HG03039 (cell line): ENCODE measurements around the gene USP6NL.
A peak's percentile ranks its signal among the peaks of the same experiment; 100 is the strongest.

ENCODE experiments used
- ATAC-seq: cut with Tn5 transposase; IDR thresholded peaks from one replicate; pipeline ENCODE4 v1.9.1; 2021; ENCODE audit warnings: mild to moderate bottlenecking, moderate library complexity; ENCODE audit not compliant: unreplicated experiment

Gene USP6NL

DNA sequence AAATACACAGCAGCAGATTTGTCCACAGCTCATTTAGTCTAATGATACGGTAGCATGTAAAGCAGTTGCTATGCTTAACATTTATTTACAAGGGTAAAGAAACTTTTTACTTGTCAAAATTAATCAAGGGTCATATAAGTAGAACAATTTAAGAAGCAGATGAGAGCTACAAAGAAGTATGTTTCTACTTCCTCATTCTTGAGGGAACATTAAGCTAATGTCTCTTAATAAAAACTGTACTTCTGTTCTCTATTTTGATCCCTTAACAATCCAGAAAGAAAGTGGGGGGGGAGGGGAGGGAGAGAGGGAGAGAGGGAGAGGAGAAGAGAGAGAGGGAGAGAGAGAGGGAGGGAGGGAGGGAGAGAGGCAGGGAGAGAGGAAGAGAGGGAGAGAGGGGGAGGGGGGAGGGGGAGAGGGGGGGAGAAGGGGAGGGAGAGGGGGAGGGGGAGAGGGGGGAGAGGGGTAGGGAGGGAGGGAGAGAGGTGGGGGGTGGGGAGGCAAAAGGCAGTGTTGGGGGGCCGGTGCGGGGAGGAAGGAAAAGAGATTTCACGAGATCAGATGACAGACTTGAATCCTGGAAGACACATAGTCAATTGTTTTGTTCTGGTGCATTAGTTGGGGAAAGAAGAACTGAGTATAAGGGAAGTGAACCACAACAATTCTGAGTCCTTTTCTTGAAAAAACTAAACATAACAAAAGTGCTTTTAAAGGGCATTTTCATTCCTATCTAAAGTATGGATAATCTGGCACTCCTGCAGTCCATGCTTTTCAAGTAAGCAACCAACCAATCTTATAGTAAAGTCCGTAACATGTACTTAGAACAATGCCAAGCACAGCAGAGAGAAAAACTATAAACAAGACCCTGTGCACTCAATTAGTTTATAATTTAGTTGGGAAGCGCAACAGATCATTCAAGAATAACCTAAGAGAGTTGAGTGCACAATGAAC is 128.0 kb downstream of the USP6NL start:
- no peak for ATAC-seq

- no peak for ATAC-seq
Measured at GRCh38 chr10:11482306-11482705, 129.1 kb downstream of the USP6NL start.

GRCh38 chr10:11480687-11481086 is 130.8 kb downstream of the USP6NL start:
- no peak for ATAC-seq

- no peak for ATAC-seq
Measured at GRCh38 chr10:11479300-11479699, 132.2 kb downstream of the USP6NL start.

DNA sequence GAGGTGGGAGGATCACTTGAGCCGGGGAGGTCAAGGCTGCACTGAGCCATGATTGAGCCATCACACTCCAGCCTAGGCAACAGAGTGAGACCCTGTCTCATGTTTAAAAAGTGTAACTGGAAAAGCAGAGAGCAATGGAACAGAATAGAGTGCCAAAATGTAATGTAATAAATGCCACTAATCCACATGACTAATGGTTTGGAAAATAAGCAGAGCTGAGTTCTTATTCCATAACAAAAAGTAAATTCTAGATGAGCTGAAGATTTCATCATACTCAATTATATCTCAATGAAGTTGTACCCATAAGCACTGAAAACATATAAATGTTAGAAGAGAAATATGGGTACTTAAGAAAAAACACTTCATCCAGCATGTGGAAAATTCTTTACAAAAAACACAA is 132.6 kb downstream of the USP6NL start:
- ATAC-seq: no peak

DNA sequence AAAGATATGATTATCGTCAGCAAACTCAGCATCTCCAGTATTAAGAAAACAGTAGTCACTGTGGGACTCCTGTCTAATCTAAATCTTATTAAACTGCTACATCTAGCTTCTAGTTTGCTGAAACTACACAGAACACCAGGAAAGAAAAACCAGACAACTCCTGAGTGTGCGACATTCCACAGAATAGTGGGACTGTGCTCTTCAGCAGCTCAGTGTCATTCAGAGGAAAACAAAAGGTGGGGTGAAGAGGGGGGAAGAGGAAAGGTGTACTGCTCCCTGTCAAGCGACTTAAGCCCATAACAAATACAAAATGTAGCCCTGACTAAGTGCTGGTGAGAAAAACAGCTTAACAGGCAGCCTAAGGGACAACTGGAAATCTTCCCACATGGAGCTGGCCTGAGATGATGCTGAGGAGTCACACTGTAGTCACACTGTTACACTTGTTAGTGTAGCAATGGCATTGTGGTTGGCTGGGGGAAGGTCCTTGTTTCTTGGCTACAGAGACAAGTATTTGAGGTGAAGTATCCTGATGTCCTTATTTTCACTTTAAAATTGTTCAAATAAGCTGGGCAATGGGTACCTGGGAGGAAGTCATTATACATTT is 135.5 kb downstream of the USP6NL start:
- ATAC-seq: no peak

DNA sequence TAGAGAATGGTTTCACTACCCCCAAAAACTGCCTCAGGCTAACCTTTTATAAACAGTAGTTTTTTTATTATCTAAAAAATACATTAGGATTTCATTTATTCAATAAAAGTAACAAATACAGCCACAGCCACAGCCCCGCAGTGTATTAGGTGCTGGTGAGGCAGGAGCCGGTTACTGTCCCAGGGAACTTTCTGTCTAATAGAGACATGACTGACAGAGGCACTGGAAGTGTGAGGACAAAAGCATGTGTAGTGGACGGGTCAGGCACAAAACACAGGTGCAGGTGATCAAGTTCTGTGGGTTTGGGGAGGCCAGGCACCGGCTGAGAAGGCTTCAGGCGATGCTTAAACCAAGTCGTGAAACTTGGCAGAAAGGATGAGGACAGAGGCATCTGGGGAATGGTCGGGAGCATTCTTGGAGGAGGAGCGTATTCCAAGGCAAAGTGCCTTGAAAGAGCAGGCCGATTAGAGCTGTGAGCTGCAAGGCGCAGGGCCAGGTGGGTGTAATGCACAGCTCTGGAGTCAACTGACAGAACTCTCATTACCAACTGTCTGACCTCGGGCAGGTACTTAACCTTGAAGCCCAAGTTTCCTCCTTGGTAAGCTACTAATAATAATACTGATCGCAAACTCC is 138.2 kb downstream of the USP6NL start:
- no peak for ATAC-seq

GRCh38 chr10:11472158-11472753 is 139.2 kb downstream of the USP6NL start:
- peak; percentile 81 for ATAC-seq

- ATAC-seq: no peak
Measured at GRCh38 chr10:11469575-11470391, 141.7 kb downstream of the USP6NL start.

DNA sequence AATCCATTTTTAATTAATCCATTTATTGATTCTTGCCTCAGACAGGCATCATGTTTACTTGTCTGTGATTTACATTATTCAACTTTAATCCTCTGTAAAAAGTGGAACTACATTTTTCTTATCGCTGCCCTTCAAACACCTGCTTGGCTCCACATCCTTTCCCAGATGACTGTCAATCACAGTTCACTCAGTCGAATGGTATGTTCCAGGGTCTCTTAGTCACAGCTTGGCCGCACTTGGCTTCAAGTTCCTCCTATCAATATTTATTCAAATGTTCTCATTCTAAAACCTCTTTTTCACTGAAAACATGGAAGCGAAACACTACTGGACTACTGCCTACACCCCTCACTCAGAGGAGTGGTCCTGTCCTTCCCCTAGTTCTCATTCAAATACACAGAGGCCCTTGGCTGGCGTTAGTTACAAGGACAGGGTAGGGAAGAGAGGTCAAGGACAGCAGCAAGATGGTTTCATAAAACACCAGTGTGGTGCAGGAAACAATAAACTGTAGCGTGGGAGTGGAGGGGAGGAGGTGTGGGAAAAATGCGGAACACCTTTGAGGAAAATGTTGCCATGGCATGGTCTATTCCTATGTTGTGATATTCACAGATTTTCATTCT is 143.2 kb downstream of the USP6NL start:
- ATAC-seq: no peak

DNA sequence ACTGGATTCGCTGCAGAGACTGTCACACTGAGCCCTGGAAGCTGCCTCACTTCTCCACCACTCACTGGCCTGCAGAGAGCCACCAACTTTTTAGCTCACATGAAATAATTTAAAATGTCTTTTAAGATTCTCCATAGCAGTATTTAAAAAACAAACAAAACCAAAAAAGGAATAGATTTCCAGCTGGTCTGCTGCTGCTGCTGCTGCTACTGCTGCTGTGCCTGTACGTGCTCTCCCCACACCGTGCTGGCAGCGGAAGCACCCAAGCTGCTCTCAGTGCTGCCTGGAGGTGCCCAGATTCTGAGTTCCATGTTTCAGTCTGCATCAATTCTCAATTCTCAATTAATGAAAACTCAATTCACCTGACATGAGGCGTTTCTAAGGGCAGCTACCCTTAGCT is 146.0 kb downstream of the USP6NL start:
- ATAC-seq: no peak

GRCh38 chr10:11463111-11463510 is 148.3 kb downstream of the USP6NL start:
- ATAC-seq: no peak

DNA sequence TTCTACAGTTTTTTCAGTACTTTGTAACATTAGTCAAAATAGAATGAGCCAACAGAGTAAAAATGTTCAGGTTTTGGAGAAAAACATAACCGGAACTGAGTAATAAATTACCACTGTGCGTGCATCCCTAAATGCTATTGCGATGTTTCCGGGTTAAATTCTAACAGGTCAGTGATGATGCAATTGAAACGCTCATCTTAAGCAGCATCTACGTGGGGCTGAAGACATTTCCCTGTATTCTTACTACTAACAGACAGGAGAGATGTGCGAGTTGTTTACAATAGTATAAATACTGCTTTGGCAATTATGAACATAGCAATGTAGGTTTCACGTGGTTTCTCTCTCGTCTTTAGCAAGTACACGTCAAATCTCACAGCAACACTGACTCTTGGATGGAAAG is 149.4 kb downstream of the USP6NL start:
- ATAC-seq: no peak

GRCh38 chr10:11457336-11457735 is 154.1 kb downstream of the USP6NL start:
- ATAC-seq: no peak

- ATAC-seq: no peak
Measured at GRCh38 chr10:11454958-11455566, 156.4 kb downstream of the USP6NL start.

- ATAC-seq: no peak
Measured at GRCh38 chr10:11454160-11454559, 157.3 kb downstream of the USP6NL start.

DNA sequence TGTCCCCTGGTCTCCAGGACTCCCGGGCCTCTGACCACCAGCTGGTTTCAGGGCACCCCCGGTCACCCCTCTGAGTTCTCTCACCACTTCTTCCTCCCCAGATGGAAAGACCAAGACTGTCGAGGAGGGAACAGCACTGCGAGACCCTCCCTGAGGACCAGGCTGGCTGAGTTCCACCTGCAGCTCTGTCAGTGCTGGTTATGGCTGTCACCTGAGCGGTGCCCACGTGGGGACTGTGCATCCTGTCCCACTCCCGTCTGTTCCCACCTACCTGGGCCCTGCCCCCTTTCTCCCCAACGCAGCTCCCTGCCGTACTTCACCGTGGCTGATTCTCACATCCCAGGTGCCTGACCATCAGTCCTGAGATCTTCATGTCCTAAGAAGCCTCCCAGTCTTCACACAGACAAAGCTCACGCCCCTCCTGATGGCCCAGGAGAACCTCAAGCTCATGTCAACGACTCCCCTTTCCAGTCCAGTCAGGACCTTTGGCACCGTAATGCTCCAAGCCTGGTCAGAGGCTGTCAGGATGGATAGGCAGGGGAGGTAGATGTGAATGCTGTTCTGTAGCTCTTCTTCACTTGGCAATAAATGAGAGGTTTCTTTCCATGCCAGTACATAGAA is 159.7 kb downstream of the USP6NL start:
- no peak for ATAC-seq

DNA sequence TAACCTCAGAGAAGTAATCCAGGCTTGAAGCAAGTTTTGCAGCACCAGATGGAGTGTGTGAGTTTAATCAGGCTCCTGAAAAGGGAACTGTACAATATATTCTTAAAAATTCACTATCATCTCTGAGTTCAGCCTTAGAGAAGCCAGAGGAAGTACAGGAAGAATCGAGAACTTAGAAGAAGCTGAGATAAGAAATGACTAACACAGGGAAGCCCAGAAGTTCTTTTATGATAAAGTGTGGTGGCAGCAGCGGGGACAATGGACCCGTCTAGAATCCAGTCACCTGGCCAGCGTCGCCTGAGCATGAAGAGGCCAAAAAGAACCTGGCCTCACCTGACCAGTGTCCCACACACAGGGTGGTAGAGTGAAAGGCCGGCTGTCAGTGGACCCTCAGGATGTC is 161.0 kb downstream of the USP6NL start:
- ATAC-seq: no peak

GRCh38 chr10:11449761-11450160 is 161.7 kb downstream of the USP6NL start:
- no peak for ATAC-seq
